SH-SY5Y (cell line): ENCODE data around the gene AGPAT3.

Experiments
- GATA2 ChIP-seq: IDR thresholded peaks from 2 replicates; pipeline ENCODE4 v1.6.1; 2011; ENCODE audit warnings: mild to moderate bottlenecking, low read depth, low read length
- GATA3 ChIP-seq: IDR thresholded peaks from 2 replicates; pipeline ENCODE4 v1.6.1; 2011; ENCODE audit warnings: low read depth, mild to moderate bottlenecking, low read length, moderate library complexity

- no peak for TF ChIP-seq GATA2
- no peak for TF ChIP-seq GATA3
Measured at GRCh38 chr21:43948740-43949498, 83.9 kb downstream of the AGPAT3 start.
